Measurements from ENCODE around the gene VRK1. TPM values are rescaled to one million over a fixed set of nuclear protein-coding genes. Genes with fewer than 3 reads are reported as not detected.
A peak's percentile ranks its signal among the peaks of the same experiment; 100 is the strongest.
"Not testable (repeated sequence)": the region's sequence is repeated elsewhere in the genome, so short reads cannot be mapped to it uniquely, and the experiment has no call there.

The VRK1 gene
- 9.2 TPM for total RNA-seq
- long read RNA-seq, partial matches to known transcripts, result 0 of 6 reads
- long read RNA-seq, other reads (novel, unspliced or antisense), result 3 of 6 reads

GRCh38 chr14:96796851-96797581, at the start of gene VRK1:
Gene VRK1 (plus strand): TSS chr14:96797382. CDS start chr14:96833472, 36,090 bp downstream.
- peak; percentile 99 for DNase-seq (ENCODE audit: low spot score)
- intact Hi-C loops (cut with DNase I), result no loop called here

- intact Hi-C loops (cut with DNase I), result no loop called here
- DNase-seq (ENCODE audit: low spot score), result no peak
These were observed 49.6 kb upstream of the VRK1 start for GRCh38 chr14:96747608-96748007.

- intact Hi-C loops (cut with DNase I), result no loop called here
- no peak for DNase-seq (ENCODE audit: low spot score)
These were observed 48.8 kb upstream of the VRK1 start for GRCh38 chr14:96748362-96748761.

DNA sequence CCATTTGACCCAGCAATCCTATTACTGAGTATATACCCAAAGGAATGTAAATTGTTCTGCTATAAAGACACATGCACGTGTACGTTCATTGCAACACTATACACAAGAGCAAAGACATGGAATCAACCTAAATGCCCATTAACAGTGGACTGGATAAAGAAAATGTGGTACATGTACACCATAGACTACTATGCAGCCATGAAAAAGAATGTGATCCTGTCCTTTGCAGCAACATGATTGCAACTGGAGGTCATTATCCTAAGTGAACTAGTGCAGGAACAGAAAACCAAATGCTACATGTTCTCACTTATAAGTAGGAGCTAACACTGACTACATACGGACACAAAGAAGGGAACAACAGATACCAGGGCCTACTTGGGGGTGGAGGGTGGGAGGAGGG, 45.7 kb upstream of the VRK1 start:
- no peak for DNase-seq (ENCODE audit: low spot score)
- intact Hi-C loops (cut with DNase I), result no loop called here

GRCh38 chr14:96752125-96752524, 45.1 kb upstream of the VRK1 start:
- intact Hi-C loops (cut with DNase I), result no loop called here
- DNase-seq (ENCODE audit: low spot score), result no peak

DNA sequence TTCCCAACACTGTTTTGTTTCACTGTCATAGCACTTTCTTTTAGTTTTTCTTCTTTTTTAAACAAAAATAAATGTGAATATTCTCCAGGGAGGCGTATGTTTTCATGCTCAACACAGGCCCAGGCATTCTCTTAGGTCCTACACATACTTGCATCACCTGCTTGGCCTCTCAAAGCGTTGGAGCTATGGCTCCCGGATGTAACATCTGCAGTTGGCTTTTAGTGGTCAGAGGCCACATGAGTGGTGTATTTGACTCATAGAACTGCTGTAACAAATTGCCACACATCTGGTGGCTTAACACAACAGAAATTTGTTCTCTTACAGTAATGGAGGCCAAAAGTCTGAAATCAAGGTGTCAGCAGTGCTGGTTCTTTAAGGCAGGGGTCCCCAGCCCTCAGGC, 44.6 kb upstream of the VRK1 start:
- intact Hi-C loops (cut with DNase I), result no loop called here
- no peak for DNase-seq (ENCODE audit: low spot score)

- intact Hi-C loops (cut with DNase I), result no loop called here
- DNase-seq (ENCODE audit: low spot score), result no peak
These were observed 42.9 kb upstream of the VRK1 start for GRCh38 chr14:96754162-96754844.

GRCh38 chr14:96754845-96755184, 42.4 kb upstream of the VRK1 start:
- intact Hi-C loops (cut with DNase I), result no loop called here
- DNase-seq (ENCODE audit: low spot score), result no peak

DNA sequence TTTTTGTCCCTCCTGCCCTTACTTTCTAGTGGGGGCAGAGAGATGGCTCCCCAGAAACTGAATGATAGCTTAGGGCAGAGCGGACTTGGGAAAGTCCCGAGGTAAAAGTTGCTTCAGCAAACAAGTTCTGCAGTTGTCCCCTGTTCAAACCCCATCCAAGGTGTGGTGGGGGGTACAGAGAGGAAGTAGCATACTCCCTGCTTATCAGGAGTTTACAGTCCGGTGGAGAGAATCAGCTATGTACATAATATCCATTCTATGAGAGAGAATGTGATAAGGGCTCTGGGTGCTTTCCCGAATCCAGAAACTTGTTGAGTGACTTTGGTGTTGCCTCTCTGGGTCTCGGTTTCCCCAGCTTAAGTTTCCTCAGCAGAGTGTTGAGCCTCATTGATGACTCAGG, 40.4 kb upstream of the VRK1 start:
- intact Hi-C loops (cut with DNase I), result no loop called here
- DNase-seq (ENCODE audit: low spot score), result no peak

DNA sequence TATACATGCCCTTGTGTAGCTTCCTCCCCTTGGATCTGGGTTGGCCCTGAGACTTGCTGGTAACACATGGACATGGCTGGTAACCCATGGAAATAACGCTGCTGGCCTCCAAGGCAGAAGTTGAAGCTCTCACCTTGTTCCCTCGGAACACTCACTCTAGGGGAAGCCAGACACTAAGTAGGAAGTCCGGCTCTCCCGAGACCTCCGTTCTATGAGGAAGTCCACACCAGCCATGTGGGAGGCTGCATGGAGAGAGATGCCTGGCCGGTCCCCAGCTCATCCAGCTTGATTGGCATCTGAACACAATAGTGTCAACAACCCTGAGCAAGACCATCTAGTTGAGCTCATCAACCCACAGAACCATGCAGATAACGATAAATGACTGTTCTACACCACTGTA, 39.7 kb upstream of the VRK1 start:
- no peak for DNase-seq (ENCODE audit: low spot score)
- intact Hi-C loops (cut with DNase I), result no loop called here

- DNase-seq (ENCODE audit: low spot score), result no peak
- intact Hi-C loops (cut with DNase I), result no loop called here
These were observed 36.1 kb upstream of the VRK1 start for GRCh38 chr14:96761066-96761465.

DNA sequence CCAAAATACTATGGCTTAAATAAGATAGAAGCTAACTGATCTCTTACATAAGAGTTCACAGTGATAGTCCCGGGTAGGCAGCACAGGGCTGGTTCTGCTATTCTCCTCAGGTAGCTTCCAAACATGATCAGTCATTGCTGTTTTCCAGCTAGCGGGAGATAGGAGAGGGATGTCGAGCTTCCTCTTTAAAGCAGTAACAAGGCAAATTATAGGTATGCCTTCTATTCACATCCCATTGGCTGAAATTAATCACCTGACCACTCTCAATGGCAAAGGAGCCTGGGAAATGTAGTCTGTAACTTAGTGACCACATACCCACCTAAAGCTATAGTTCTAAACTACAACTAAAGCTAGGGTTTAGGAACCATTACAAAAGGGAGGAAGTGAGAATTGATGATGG, 34.5 kb upstream of the VRK1 start:
- intact Hi-C loops (cut with DNase I), result no loop called here
- DNase-seq (ENCODE audit: low spot score), result no peak

DNA sequence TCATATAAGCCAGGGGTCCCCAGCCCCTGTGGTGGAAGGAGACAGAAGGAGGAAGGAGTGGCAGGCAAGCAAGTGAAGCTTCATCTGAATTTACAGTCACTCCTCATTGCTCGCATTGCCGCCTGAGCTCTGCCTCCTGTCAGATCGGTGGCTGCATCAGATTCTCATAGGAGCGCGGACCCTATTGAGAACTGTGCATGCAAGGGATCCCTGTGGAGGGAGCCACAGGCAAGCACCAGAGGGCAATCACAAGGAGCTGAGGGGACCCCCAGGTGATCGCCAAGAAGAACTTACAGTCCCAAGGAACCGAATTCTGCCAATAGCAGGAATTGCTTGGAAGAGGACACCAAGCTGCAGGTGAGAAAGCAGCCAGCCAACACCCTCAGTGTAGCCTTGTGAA, 33.2 kb upstream of the VRK1 start:
- no peak for DNase-seq (ENCODE audit: low spot score)

GRCh38 chr14:96765205-96765604, 32.0 kb upstream of the VRK1 start:
- intact Hi-C loops (cut with DNase I); DNase-seq (ENCODE audit: low spot score): not testable (repeated sequence)

More for the DNA sequence above, 33.2 kb upstream of the VRK1 start:
- intact Hi-C loops (cut with DNase I), result no loop called here

- intact Hi-C loops (cut with DNase I), result no loop called here
- no peak for DNase-seq (ENCODE audit: low spot score)
These were observed 24.3 kb upstream of the VRK1 start for GRCh38 chr14:96772929-96773328.

- intact Hi-C loops (cut with DNase I), result no loop called here
- DNase-seq (ENCODE audit: low spot score), result no peak
These were observed 20.4 kb upstream of the VRK1 start for GRCh38 chr14:96776791-96777190.

- intact Hi-C loops (cut with DNase I), result no loop called here
- DNase-seq (ENCODE audit: low spot score), result no peak
These were observed 16.7 kb upstream of the VRK1 start for GRCh38 chr14:96780500-96780899.

DNA sequence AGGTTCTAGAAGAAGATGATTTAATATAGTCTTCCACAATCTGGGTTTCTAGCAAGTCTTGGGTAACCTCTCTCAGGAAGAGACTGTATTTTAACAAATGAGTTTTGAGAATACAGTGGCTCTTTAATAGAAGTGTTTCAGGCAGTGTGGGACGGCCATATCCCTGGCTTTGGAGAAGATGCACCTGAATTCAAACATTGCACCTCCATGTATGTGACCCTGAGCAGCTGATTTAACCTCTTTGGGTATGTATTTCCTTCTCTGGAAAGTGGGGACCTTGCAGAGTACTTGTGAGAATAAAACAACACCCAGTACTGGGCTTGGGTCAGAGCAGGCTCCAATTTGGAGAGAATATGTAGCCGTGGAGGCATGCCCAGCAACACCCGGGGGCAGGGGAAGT, 15.8 kb upstream of the VRK1 start:
- no peak for DNase-seq (ENCODE audit: low spot score)
- intact Hi-C loops (cut with DNase I), result no loop called here

- intact Hi-C loops (cut with DNase I), result no loop called here
- DNase-seq (ENCODE audit: low spot score), result no peak
These were observed 14.7 kb upstream of the VRK1 start for GRCh38 chr14:96782436-96782835.

DNA sequence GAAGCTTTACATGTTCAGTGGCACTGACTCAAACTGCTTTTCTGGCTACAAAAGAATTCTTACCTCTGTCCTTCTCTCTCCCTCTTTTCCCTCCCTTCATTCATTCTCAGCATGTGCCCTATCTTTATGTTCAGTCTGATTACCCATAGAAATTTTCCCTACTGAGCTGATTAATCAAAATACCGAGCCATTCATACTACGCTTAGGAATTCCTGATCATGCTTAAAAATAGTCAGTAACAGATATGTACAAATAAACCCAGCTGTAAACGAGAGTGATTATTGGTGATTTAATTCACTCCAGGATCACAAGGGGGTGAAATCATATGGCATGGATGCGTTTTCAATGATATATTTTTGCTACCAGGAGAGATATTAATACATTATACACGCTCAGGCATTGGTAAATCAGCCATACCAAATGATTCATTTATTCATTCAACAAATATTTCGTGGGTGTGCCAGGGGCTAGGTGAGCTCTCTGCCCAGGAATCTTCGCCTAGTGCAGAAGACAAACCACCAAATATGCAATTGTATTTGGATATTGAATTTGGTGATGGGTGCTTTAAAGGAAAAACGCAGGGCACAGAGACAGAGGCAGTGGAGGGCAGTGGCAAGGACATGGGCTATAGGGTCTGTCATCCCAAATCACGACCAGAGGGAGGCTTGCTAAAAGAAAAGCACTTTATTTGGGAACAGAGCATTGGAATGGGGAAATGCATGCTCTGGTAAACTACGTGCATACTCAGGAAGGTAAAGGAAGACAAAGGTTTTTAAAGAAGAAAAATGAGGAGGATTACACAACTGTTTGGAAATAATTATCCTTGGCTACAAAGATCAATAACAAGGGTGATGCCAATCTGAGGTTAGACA, 13.9 kb upstream of the VRK1 start:
- DNase-seq (ENCODE audit: low spot score), result no peak
- intact Hi-C loops (cut with DNase I), result no loop called here

DNA sequence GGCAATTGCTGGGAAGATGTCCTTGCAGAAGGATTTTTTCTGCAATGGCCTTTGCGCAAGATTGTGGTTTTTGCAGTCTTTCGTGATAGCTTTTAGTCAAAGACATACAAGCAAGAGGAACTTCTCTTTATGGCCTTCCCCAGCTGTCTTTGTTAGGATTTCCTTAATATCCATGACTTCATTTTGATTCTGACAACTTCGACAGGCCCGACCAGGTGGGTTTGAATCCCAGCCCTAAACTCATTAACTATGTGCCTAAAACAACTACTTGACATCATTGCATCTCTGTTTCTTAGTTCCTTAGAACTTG, 13.3 kb upstream of the VRK1 start:
- intact Hi-C loops (cut with DNase I), result no loop called here
- no peak for DNase-seq (ENCODE audit: low spot score)

Measured in cardiac septum (tissue), 1 donor.